ENCODE results near the gene CLEC12A. TPM values are rescaled to one million over a fixed set of nuclear protein-coding genes. Genes with fewer than 3 reads are reported as not detected.
"Not testable (repeated sequence)": the region's sequence is repeated elsewhere in the genome, so short reads cannot be mapped to it uniquely, and the experiment has no call there.

CLEC12A gene
- total RNA-seq, 1 experiment from 2014 or later = not detected

DNA sequence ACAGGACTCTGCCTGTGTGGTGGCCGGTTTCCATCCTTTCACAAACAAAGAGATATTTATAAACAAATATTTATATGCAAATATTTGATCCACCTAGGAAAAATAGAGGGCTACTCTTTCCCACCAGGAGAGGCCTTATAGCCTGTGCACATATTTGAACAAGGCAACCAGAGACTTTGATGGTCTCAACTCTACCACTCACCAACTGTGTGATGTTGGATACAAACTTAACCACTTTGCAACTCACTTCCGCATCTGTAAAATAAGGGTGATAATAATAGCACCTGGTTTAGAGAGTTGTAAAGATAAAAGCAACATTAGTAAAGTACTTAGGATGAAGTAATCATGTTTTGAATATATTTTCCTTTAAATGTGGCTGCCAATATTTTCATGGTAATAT, 1.5 kb upstream of the CLEC12A start:
- DNase-seq (ENCODE audit: low read depth) = no peak

DNA sequence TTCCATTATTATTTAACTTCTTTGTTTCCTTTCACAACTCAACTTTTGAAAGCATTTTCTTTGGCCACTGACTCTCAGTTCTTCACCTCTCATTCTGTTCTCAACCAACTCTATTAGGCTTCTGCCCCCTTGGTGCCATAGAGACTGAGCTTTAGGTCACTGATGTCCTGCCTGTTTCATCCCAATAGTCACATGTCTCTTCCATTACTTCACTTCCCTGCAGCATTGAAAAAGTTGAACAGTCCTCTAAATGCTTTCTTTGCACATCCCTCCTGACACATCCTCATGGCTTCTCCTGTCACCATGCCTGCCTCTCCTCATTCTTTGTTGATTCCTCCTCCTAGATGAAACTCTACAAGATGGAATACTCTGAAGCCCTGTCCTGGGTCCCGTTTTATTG, 2.7 kb downstream of the CLEC12A start:
- no peak for DNase-seq (ENCODE audit: low read depth)

DNA sequence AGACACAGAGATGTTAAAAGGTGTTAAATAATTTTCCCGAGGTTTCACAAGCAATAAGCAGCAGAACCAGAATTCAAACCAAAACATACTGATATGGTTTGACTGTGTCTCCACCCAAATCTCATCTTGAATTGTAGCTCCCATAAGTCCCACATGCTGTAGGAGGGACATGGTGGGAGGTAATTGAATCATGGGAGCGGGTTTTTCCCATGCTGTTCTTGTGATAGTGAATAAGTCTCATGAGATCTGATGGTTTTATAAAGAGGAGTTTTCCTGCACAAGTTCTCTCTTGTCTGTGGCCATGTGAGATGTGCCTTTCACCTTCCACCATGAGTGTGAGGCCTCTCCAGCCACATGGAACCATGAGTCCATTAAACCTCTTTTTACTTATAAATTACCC, 3.5 kb downstream of the CLEC12A start:
- not testable (repeated sequence) for DNase-seq (ENCODE audit: low read depth)

DNA sequence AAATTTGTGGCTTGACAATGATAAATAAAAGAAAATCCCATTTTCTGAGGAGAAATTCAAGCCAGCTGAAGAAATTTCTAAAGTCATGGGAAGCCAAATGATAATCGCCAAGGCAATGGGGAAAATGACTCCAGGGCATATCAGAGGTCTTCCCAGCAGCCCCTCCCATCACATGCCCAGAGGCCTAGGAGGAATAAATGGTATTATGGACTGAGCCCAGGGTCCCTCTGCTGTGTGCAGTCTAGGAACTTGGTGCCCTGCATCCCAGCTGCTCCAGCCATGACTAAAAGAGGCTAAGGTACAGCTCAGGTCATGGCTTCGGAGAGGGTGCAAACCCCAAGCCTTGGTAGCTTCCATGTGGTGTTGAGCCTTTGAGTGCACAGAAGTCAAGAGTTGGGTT, 4.4 kb downstream of the CLEC12A start:
- no peak for DNase-seq (ENCODE audit: low read depth)

DNA sequence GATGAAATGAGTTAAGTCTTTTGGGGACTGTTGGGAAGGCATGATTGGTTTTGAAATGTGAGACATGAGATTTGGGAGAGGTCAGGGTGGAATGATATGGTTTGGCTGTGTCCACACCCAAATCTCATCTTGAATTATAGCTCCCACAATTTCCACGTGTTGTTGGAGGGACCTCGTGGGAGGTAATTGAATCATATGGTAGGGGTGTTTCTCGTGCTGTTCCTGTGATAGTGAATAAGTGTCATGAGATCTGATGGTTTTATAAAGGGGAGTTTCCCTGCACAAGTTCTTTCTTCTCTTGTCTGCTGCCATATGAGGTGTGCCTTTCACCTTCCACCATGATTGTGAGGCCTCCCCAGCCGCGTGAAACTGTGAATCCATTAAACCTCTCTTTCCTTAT, 5.4 kb downstream of the CLEC12A start:
- DNase-seq (ENCODE audit: low read depth) = not testable (repeated sequence)

DNA sequence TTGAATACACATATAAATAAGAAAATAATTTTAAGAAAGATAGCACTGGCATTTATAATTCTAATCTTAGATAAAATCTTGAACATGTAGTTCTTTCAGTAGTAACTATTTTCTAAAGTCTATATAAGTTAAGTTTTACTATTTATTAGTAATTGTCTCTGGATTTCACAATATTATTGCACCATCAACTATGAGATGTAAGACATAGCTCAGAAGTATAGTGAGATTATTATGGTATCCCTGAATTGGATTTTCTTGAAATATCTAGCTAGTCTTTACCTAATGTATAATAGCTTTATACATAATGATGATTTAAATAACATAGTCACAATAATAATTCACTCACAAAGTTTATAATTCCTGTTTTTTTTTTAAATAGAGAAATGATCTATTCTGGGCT, 6.7 kb downstream of the CLEC12A start:
- no peak for DNase-seq (ENCODE audit: low read depth)

DNA sequence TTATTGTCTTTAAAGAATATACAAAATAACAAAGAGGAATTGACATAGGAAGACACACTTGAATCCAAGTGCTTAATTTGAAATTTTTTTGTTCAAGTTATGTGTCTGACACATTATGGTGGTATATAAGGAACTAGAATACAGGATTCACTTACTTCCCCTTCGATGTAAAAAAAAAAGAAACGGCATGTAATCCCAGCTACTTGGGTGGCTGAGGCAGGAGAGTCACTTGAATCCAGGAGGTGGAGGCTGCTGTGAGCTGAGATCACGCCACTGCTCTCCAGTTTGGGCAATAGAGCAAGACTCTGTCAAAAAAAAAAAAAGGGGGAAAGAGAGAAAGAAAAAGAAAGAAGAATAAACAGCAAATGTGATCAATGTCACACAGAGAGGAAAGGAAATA, 8.9 kb downstream of the CLEC12A start:
- no peak for DNase-seq (ENCODE audit: low read depth)

DNA sequence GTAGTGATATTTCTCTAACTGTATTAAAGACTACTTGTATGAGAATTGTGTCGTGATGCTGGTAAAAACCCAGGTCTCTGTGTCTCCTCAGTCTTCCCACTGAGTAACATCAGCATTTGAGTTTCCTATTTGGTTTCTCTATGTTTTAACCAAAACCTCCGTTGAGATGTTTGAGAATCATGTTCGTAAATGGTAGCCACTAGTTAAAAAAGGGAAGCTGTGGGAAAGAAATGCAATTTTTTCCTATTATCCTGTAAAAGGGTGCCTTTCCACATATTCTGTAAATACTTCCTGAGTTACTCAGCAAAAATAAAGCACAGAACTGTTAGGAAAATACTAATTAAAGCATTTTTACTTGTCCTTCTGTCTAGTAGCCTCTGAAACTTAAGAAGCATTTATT, 20.7 kb downstream of the CLEC12A start:
- DNase-seq (ENCODE audit: low read depth) = no peak

DNA sequence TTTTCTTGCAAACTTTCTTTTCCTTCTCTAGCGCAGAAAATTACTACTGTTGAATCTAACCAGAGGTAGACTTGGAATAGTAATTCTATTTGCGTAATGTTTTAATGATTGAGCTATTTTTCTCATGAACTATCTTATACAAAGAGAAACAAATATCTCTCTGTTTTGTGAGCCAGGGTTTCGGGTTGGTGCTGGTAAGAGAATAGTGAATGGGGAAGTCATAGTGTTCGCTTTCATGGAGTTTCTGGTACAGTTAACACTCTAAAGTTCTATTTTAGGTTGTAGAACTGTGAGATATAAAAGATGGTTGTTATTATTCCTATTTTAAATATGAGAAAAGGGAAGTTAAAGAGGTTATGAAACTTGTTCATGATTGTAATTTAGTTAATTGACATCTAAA, 21.1 kb downstream of the CLEC12A start:
- no peak for DNase-seq (ENCODE audit: low read depth)

DNA sequence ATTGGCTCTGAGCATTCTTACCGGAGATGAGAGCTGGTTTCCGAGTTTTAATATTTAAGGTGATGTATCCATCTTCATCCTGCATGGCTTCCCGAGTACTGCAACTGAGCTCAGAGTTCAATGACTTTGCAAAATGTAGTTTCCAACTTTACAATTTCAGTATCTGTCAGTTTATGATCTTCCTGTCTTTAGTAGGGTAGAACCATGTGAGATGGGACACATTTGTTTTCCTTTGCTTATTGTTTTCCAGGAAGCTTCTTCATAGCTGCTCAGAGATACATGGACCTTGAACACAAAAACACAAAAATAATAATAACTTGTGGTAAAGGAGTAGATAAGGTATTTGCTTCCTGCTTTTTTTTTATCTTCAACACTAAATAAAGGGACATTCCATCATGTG, 27.8 kb downstream of the CLEC12A start, which contains the start of gene CLEC1B:
CLEC1B (minus strand) TSS at position 106 of the 400 bp plus-strand sequence; CDS start at position 85, 21 bp downstream.
- DNase-seq (ENCODE audit: low read depth) = no peak

DNA sequence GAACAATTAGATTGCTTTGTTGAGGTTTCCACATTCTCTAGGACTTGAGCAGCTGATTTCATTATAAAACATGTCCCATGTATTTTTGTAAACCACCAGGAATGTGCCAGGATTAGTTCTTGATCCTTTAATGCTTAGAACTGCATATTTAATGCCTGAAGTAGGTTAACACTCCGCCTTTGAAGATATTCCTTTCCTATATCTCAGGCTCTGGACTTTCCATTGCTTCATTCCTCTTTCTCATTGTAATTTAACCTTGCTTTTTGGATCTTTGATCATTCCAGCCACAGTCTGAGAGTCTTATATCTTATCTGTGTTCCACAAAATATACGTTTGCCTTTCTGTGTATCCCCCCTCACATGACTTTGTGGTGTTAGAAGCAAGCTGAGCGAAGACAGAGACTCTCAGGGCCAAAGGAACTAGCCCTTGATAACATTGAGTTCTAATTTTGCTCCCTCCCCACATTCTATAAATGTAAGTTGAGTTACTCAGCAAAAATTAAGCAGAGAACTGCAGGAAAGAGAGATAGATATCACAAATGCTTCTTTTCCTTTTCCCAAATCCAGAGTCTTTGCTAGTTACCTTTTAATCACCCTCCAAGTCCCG, 30.1 kb downstream of the CLEC12A start:
- no peak for DNase-seq (ENCODE audit: low read depth)

DNA sequence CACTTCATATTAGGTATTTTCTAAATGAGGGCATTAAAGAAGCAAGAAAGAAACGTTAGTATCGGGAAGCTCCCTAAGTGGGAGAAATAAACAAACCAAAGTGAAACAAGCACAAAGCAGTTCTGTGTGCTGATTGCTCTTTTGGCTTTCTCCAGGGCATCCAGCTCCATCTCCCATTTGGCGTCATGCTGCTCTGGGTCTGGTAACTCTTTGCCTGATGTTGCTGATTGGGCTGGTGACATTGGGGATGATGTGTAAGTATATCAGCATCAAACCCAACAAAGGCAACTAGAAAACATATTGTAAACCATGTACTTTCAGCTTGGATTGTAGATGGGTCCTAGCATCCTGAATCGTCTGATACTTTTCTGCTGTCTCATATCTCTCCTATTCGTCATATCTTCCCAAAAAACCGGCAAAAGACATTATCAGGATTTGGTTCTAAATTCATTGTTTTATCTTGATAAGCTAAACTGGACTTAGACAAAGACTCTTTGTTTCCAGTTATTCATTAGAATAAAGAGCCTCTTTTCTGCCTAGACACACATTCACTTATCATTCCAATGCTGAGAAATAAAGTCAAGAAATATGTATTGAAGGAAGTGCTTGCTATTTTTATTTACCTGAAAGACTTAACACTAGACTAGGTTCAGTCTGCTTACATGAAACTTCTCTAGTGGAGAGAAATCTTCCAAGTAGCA, 41.6 kb downstream of the CLEC12A start:
- DNase-seq (ENCODE audit: low read depth) = no peak

DNA sequence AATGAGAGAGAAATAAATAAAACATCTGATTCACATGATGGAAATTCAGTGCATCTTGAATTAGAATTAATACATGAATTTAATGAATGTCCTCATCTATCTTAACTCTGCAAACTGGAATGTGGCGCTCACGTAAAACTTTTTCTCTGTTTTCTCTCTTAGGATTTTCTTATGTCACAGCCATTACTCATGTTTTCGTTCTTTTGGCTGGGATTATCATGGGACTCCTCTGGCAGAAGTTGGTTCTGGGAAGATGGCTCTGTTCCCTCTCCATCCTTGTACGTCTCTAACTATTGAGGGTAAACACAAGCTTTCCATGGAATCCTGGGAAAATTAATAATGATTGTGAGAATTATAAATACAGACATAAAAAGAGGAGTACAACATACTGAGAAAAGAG, 44.2 kb downstream of the CLEC12A start:
- no peak for DNase-seq (ENCODE audit: low read depth)

DNA sequence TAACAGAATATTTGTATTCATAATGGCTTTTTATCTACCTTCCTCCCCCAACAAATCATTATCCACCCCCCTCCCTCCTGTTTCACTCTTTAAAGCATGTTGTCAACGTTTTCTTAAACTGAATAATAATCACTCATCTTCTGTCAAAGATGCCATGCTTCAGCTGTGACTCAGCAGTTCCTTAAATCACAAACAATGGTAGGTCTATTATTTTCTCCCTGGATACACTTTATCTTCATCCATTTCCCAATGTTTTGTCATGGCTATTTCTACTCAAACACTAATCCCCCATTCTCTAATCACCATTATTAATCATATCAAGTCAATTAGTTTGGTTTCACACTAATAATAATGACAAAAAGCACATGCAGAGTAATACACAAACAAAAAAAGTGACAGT, 45.7 kb downstream of the CLEC12A start:
- DNase-seq (ENCODE audit: low read depth) = peak; percentile 17

DNA sequence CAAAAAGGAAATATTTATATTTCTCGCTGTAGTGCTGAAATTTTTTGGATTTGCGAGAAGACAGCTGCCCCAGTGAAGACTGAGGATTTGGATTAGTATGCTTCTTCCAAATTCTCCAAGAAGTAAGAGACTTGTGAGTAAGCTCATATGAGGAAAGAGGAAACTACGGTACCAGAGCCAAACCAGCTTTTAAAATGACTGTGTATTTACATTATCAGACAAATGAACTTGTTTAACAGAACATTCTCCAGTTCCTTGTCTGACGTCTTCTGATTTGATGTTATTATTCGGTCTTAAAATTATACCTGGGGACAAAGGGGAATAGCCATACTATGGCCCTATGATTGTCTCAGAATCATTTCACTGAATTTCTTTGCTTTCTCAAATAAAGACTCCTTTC, 47.2 kb downstream of the CLEC12A start:
- DNase-seq (ENCODE audit: low read depth) = no peak

DNA sequence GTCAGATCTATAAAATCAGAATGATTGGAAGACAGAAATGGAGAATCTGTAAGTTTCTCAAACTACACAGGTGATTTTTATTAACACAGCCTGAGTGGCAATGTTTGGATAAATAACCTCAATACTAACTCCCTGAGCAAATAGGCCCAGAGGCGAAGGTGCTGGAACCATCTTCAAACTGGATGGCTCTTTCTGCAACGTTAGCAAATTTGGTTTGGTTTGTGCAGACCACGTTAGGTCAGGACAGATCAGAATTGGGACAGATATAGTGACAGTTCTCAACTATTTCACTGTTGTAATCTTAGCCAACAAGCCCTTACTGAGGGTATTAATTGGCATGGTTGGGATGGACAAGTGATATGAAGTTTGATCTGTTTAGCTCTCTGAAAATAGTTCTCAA, 50.1 kb downstream of the CLEC12A start:
- DNase-seq (ENCODE audit: low read depth) = no peak

DNA sequence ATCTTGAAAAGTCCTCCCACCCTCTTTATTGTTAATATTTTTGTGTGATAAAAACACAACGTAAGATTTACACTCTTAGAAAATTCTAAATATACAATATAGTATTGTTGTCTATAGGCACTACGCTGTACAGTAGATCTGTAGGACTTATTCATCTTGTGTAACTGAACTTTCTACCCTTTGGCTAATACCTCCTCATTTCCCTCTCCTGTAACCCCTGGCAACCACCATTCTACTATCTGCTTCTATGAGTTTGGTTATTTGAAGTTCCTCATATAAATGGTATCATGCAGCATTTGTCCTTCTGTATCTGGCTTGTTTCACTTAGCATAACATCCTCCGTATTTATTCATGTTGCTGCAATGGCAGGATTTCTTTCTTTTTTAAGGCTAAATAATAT, 54.0 kb downstream of the CLEC12A start:
- DNase-seq (ENCODE audit: low read depth) = no peak

DNA sequence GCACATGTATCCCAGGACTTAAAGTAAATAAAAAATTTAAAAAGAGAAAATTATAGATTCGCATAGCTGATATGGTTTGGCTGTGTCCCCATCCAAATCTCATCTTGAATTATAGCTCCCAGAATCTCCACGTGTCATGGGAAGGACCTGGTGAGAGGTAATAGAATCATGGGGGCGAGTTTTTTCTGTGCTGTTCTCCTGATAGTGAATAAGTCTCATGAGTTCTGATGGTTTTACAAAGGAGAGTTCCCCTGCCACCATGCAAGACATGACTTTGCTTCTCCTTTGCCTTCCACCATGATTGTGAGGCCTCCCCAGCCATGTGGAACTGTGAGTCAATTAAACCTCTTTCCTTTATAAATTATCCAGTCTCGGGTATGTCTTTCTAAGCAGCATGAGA, 55.5 kb downstream of the CLEC12A start:
- DNase-seq (ENCODE audit: low read depth) = not testable (repeated sequence)

DNA sequence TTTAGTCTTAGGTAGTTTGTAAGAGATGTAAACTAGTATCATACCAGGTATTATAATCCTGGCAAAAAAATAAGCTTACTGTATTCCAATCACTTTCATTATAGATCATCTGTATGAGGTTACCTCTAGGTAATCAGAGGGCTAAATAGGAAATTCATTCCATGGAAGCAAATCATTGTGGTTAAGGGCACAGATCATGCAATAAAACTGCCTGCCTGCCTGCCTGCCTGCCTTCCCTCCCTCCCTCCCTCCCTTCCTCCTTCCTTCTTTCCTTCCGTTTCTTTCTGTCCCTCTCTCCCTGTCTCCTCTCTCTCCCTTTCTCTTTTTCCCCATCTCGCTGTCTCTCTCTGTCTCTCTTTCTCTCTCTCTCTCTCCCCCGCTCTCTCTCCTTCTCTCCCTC, 56.1 kb downstream of the CLEC12A start:
- DNase-seq (ENCODE audit: low read depth) = no peak

DNA sequence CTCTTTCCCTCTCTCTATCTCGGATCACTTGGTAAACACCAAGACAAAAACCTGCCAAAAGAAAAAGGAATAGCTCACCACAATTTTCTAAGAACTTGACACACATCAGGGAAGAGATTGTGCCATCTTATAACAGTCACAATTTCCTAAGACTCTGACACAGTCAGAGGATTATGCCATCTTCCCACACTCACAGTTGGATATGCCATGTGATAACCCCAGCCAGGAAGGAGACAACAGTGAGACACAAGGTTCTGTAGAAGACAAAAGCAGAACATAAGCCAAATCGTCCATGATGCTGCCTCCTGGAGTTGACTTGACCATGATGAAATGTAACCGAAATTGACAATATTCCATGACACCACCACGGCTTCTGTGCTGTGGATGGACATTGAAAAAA, 56.5 kb downstream of the CLEC12A start:
- peak; percentile 61 for DNase-seq (ENCODE audit: low read depth)

DNA sequence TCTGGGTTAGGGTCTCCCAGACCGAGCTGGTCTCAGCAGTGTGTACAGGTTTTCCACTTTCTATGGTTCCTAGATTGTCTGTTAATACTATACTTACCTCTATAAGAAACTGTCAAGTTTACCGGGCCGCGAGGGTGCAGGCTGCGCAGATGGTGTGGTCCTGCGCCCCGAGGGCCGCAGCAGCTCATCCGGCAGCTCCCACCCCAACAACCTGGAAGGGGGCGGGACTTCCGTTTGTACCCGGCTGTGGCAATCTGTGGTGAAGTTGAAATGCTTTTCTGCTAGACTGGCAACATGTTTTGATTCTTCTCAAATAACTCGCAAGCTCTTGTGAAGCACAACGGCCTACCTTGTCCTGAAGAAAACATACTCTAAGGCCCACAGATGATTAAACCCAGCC, 59.2 kb downstream of the CLEC12A start, which contains the start of gene CLEC9A:
CLEC9A (plus strand) TSS at position 237 of the 400 bp plus-strand sequence. CDS start 22,006 bp downstream, outside the sequence.
- no peak for DNase-seq (ENCODE audit: low read depth)

DNA sequence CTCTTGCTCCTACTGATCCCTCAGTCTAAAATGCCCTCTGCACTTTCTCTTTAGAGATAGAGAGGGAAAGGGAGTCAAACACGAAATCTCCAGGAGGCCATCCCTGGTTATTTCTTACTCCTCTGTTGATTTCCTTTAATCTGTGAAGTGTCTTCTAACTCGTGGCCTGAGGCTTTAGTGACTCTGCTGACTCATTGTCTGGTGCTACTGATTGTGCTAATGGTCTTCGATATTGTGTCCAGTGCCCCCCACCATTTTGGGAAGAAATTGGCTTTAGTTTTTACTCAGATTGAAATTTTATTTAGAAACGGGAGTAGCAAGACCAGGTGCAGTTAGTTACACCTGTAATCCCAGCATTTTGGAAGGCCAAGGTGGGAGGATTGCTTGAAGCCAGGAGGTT, 60.1 kb downstream of the CLEC12A start:
- no peak for DNase-seq (ENCODE audit: low read depth)

DNA sequence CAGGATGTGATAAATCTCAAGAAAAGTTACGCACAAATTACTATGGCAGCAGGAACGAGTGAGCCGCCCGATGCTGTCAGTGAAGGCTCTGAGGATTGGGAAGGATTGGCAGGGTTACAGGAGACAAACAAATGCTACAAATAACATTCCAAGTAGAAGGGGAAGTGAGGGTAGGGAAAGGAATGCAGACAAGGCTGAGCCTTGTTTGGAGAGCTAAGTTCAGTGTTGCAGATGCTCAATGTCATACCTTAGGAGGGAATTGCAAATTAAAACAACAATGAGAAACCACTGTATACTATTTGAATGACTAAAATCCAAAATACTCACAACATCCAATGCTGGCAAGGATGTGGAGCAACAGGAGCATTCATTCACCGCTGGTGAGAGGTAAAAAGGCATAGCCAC, 60.6 kb downstream of the CLEC12A start:
- peak; percentile 32 for DNase-seq (ENCODE audit: low read depth)

Data from LHCN-M2 (cell line).